Heart left ventricle (tissue), 16 donors: ENCODE data around the gene GYG2. TPM values are rescaled to one million over a fixed set of nuclear protein-coding genes. Genes with fewer than 3 reads are reported as not detected.

Experiments used
- ATAC-seq, 4 donors: fragments of 200-7000 bp; cut with Tn5 transposase; one replicate each; pipeline ENCODE4 v1.9.1; 2020 to 2022; ENCODE audit warnings: moderate library complexity in 4 of 4, mild to moderate bottlenecking in 3 of 4, moderate number of reproducible peaks in 1 of 4
- DNase-seq, 5 donors: peaks; one replicate each; pipeline ENCODE4 v3.0.0-alpha.2; 2020
- H3K27ac ChIP-seq, 12 donors: fragments of 200-600 bp; sonication (generic) in 4 of 12; one replicate each; pipeline versions ENCODE4 v1.5.0 to v1.8.0; 2016 to 2022; ENCODE audit warnings: mild to moderate bottlenecking in 2 of 12
- H3K27me3 ChIP-seq, 9 donors: fragments of 200-600 bp; sonication (generic) in 2 of 9; one replicate each; pipeline versions ENCODE4 v1.5.1 to v1.8.0; 2016 to 2022; ENCODE audit warnings: mild to moderate bottlenecking in 3 of 9
- H3K36me3 ChIP-seq, 9 donors: fragments of 200-600 bp; sonication (generic) in 2 of 9; one replicate each; pipeline versions ENCODE4 v1.5.0 to v1.8.0; 2018 to 2022; ENCODE audit warnings: mild to moderate bottlenecking in 2 of 9
- H3K4me1 ChIP-seq, 12 donors: fragments of 200-600 bp; sonication (generic) in 4 of 12; one replicate each; pipeline versions ENCODE4 v1.5.0 to v1.8.0; 2016 to 2022; ENCODE audit warnings: mild to moderate bottlenecking in 3 of 12
- H3K4me3 ChIP-seq, 12 donors: fragments of 200-600 bp; sonication (generic) in 4 of 12; one replicate each; pipeline versions ENCODE4 v1.5.0 to v1.8.0; 2017 to 2022; ENCODE audit warnings: mild to moderate bottlenecking in 9 of 12, moderate library complexity in 4 of 12
- H3K9me3 ChIP-seq, 12 donors: fragments of 200-600 bp; sonication (generic) in 4 of 12; one replicate each; pipeline versions ENCODE4 v1.5.0 to v1.8.0; 2016 to 2022; ENCODE audit warnings: mild to moderate bottlenecking in 1 of 12
- CTCF ChIP-seq, 12 donors: fragments of 200-600 bp; sonication (generic) in 4 of 12; IDR thresholded peaks; one replicate each; pipeline versions ENCODE4 v1.5.0 to v1.8.0; 2018 to 2022; ENCODE audit warnings: antibody characterized with exemption in 12 of 12, mild to moderate bottlenecking in 5 of 12
- POLR2A ChIP-seq, 2 donors: fragments of 450-650 bp; IDR thresholded peaks; one replicate each; pipeline ENCODE4 v1.6.1; 2017; ENCODE audit warnings: antibody characterized with exemption in 2 of 2, mild to moderate bottlenecking in 2 of 2, moderate library complexity in 2 of 2
- WGBS, 4 donors: extraction: QIAGEN DNeasy Blood & Tissue Kit in 2 of 4; methylation state at CpG; one replicate each; pipeline versions ENCODE4 v1.1.5 to v1.1.7; 2013 to 2018; 5-methylcytosine and 5-hydroxymethylcytosine counted together
- intact Hi-C, 10 donors: fragments of 100-400 bp; cut with DNase I; formaldehyde crosslinking; loops; one replicate each; pipeline versions ENCODE4 v1.11.1 to v1.14.2; 2022
- polyA plus RNA-seq, 2 donors: library from polyadenylated mRNA; stranded (reverse); fragments of 200-250 nt; gene quantifications; one replicate each; pipeline ENCODE4 v1.2.3, GENCODE V29; 2013
- total RNA-seq, 9 donors: library from RNA; depleted of rRNA in 2 of 9; stranded (reverse); fragments of >200 nt in 2 of 9; fragmentation: NEBNext Ultra II Directional in 3 of 9; extraction: Animal tissue kit (Norgen Biotek cat#: 25700) in 3 of 9; gene quantifications; one replicate each; pipeline versions ENCODE4 v1.1.0 to v1.2.4, GENCODE V29; 2016 to 2023
- donor health status: ischemic (EF 13 %, LVEDD 7.1; RV severe dilation, severe dysfunction).
- donor health status: healthy with polysubstance abuse.
- donor health status: DM: no; HTN: yes; CAD: no.
- donor health status: DM: no; HTN: no; CAD: no.
- donor health status: ischemic (EF 25% LVEDD 6.9; RV normal size, moderate dysfunction).
- donor health status: ischemic (EF 25% LVEDD 5.7; RV mildly dilated, moderate dysfunction).
- donor health status: healthy.
- donor health status: DM: yes; HTN: yes; CAD: no.
- donor health status: ischemic (EF 35%, LVEDD 5.7; RV mildly dilated, moderate dysfunction).
- donor health status: nonischemic (EF 11% LVEDD 7.7; RV severe dilation, severe dysfunction).
- donor health status: DM: yes; HTN: yes; CAD: no.
- donor health status: PGD.
- donor health status: ischemic (EF 29% LVEDD 5.4; RV normal size, mild dysfunction).
- donor health status: nonischemic (EF 23%, LVEDD 6.1; RV moderate dilation, normal function).

Gene GYG2
- total and polyA plus RNA-seq, 11 donors = 0.38 to 13.2 (median 1.00) TPM

GRCh38 chrX:2828959-2829411, 255 bp downstream of the GYG2 start:
- peak in 2 of 4 donors; percentile 31 to 42 for ATAC-seq
- peaks cover 0 to 16% (median 0%) of the 10 kb centered on the region in 12 donors for H3K4me1 ChIP-seq
- TF ChIP-seq POLR2A (IDR thresholded peaks at IDR 0.05) (no peak), CTCF (IDR thresholded peaks at IDR 0.05) (no peak)
- H3K9me3 ChIP-seq = no peaks in the 10 kb centered on the region
- 2 to 6% (median 3%) methylated on average over 10 to 43 of the region's 44 CpGs for WGBS, 4 donors
- intact Hi-C loops = no loop called here
- DNase-seq = no peak
- no peak overlapping the region for H3K27ac ChIP-seq
- H3K36me3 ChIP-seq = no peaks in the 10 kb centered on the region
- peaks cover 0 to 35% (median 0%) of the 10 kb centered on the region in 9 donors for H3K27me3 ChIP-seq
- H3K4me3 ChIP-seq = peak overlapping the region in 11 of 12 donors; percentile 12 to 54 (median 35)

- peaks cover 0 to 16% (median 0%) of the 10 kb centered on the region in 12 donors for H3K4me1 ChIP-seq
- peaks cover 0 to 35% (median 0%) of the 10 kb centered on the region in 9 donors for H3K27me3 ChIP-seq
- ATAC-seq = no peak
- no peak for DNase-seq
- peak overlapping the region in 4 of 12 donors; percentile 35 to 54 (median 36) for H3K4me3 ChIP-seq
- H3K27ac ChIP-seq = no peak overlapping the region
- intact Hi-C loops = no loop called here
- 10 to 22% (median 19%) methylated on average over 8 to 62 of the region's 62 CpGs for WGBS, 4 donors
- no peak for TF ChIP-seq CTCF (IDR thresholded peaks at IDR 0.05)
- no peak for TF ChIP-seq POLR2A (IDR thresholded peaks at IDR 0.05)
- no peaks in the 10 kb centered on the region for H3K9me3 ChIP-seq
- no peaks in the 10 kb centered on the region for H3K36me3 ChIP-seq
Measured at GRCh38 chrX:2829469-2830246, 928 bp downstream of the GYG2 start.

- no peak overlapping the region for H3K27ac ChIP-seq
- intact Hi-C loops = no loop called here
- H3K27me3 ChIP-seq = peaks cover 0 to 35% (median 0%) of the 10 kb centered on the region in 9 donors
- WGBS, 4 donors = 85 to 94% (median 90%) methylated on average over 14 of the region's 14 CpGs
- DNase-seq (no peak), ATAC-seq (no peak)
- H3K36me3 ChIP-seq = no peaks in the 10 kb centered on the region
- H3K9me3 ChIP-seq = no peaks in the 10 kb centered on the region
- no peak for TF ChIP-seq POLR2A (IDR thresholded peaks at IDR 0.05)
- no peak for TF ChIP-seq CTCF (IDR thresholded peaks at IDR 0.05)
- H3K4me3 ChIP-seq = no peak overlapping the region
- peaks cover 0 to 16% (median 0%) of the 10 kb centered on the region in 12 donors for H3K4me1 ChIP-seq
Measured at GRCh38 chrX:2831471-2832228, 2.9 kb downstream of the GYG2 start.

- ATAC-seq = no peak
- no peaks in the 10 kb centered on the region for H3K27me3 ChIP-seq
- H3K36me3 ChIP-seq = no peaks in the 10 kb centered on the region
- no peak for DNase-seq
- TF ChIP-seq CTCF (IDR thresholded peaks at IDR 0.05) = no peak
- TF ChIP-seq POLR2A (IDR thresholded peaks at IDR 0.05) = no peak
- WGBS, 4 donors = 91 to 96% (median 94%) methylated on average over 2 of the region's 2 CpGs
- no peak overlapping the region for H3K4me3 ChIP-seq
- intact Hi-C loops = no loop called here
- H3K4me1 ChIP-seq = no peaks in the 10 kb centered on the region
- H3K9me3 ChIP-seq = peaks cover 0 to 16% (median 0%) of the 10 kb centered on the region in 12 donors
- H3K27ac ChIP-seq = no peak overlapping the region
Measured at GRCh38 chrX:2837961-2838360, 9.2 kb downstream of the GYG2 start.
